ENCODE results near the gene OFD1.

DNA sequence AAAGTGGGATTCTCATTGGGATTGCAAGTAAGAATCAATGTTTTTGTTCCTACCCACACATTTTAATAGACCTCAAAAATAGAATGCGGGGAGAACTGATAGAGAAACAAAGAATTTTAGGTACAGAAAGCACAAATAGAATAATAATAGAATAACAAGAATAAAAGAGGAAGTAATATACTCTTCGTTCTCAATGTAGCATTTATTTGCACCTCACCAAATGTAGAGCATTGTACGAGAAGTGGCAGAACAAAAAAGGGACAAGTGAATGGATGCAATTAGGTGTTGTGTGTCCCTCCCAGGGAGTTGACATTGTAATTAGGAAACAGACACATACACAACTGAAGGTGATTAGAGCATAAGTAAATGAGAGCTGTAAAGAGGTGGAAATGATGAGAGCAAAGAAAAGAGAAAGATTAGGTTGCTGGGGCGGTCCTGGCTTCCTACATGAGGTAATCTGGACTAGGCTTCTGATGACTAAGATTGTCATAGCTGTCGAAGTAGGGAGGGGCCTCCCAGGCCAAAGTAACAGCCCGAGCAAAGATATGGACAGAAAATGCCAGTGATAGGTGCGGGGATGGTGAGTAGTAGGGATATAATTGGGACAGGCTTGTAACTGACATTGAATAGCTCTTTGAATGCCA, 35.2 kb upstream of the OFD1 start:
- TF ChIP-seq, protein P1, sequence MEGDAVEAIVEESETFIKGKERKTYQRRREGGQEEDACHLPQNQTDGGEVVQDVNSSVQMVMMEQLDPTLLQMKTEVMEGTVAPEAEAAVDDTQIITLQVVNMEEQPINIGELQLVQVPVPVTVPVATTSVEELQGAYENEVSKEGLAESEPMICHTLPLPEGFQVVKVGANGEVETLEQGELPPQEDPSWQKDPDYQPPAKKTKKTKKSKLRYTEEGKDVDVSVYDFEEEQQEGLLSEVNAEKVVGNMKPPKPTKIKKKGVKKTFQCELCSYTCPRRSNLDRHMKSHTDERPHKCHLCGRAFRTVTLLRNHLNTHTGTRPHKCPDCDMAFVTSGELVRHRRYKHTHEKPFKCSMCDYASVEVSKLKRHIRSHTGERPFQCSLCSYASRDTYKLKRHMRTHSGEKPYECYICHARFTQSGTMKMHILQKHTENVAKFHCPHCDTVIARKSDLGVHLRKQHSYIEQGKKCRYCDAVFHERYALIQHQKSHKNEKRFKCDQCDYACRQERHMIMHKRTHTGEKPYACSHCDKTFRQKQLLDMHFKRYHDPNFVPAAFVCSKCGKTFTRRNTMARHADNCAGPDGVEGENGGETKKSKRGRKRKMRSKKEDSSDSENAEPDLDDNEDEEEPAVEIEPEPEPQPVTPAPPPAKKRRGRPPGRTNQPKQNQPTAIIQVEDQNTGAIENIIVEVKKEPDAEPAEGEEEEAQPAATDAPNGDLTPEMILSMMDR (IDR thresholded peaks at IDR 0.05): no peak
- TF ChIP-seq POLR2A (IDR thresholded peaks at IDR 0.05): no peak

All from esophagus squamous epithelium (tissue), 4 donors.